Fibroblast of lung (primary cell): ENCODE data around the gene IKZF2. TPM values are rescaled to one million over a fixed set of nuclear protein-coding genes. Genes with fewer than 3 reads are reported as not detected.

Experiments
- DNase-seq, 2 donors: peaks; one replicate each; pipeline versions ENCODE4 v3.0.0 to v3.0.0-alpha.2; 2010; ENCODE audit warnings: low read depth in 2 of 2
- H2AFZ ChIP-seq: 2 replicates; pipeline ENCODE4 v1.5.1; 2012; ENCODE audit warnings: low read length, control low read depth, inconsistent platforms
- H3K27ac ChIP-seq: 2 replicates; pipeline ENCODE4 v1.5.1; 2011; ENCODE audit warnings: low read length, control low read depth; ENCODE audit not compliant: insufficient read depth
- H3K27me3 ChIP-seq: 2 replicates; pipeline ENCODE4 v1.5.1; 2011; ENCODE audit warnings: mild to moderate bottlenecking, low read length; ENCODE audit not compliant: control insufficient read depth, insufficient read depth
- H3K36me3 ChIP-seq: 2 replicates; pipeline ENCODE4 v1.5.1; 2011; ENCODE audit warnings: low read length; ENCODE audit not compliant: control insufficient read depth, insufficient read depth
- H3K4me1 ChIP-seq: 2 replicates; pipeline ENCODE4 v1.5.1; 2011; ENCODE audit warnings: low read length; ENCODE audit not compliant: control insufficient read depth, insufficient read depth; ENCODE audit errors: extremely low read depth
- H3K4me2 ChIP-seq: 2 replicates; pipeline ENCODE4 v1.5.1; 2011; ENCODE audit warnings: low read length, control low read depth; ENCODE audit not compliant: insufficient read depth; ENCODE audit errors: extremely low read depth
- H3K4me3 ChIP-seq, 4 experiments: fragments of 200-600 bp in 1 of 4; sonication (generic) in 1 of 4; replicated peaks in 1 of 4; 2 replicates each; pipeline ENCODE4 v1.5.1; 2011 to 2016; ENCODE audit warnings: low read length in 4 of 4, low read depth in 3 of 4, mild to moderate bottlenecking in 3 of 4, control low read depth in 2 of 4, inconsistent platforms in 1 of 4, mixed read lengths in 1 of 4; ENCODE audit not compliant: insufficient read depth in 1 of 4; ENCODE audit errors: control extremely low read depth in 1 of 4
- H3K79me2 ChIP-seq: 2 replicates; pipeline ENCODE4 v1.5.1; 2012; ENCODE audit warnings: mild to moderate bottlenecking, low read length, inconsistent platforms; ENCODE audit not compliant: control insufficient read depth, insufficient read depth
- H3K9ac ChIP-seq: 2 replicates; pipeline ENCODE4 v1.5.1; 2011; ENCODE audit warnings: mild to moderate bottlenecking, low read length, control low read depth; ENCODE audit not compliant: insufficient read depth
- H3K9me3 ChIP-seq: 2 replicates; pipeline ENCODE4 v1.5.1; 2012; ENCODE audit warnings: low read depth, low read length; ENCODE audit not compliant: control insufficient read depth, insufficient read depth
- H4K20me1 ChIP-seq: 2 replicates; pipeline ENCODE4 v1.5.1; 2011; ENCODE audit warnings: low read length; ENCODE audit not compliant: control insufficient read depth, insufficient read depth; ENCODE audit errors: extremely low read depth
- CTCF ChIP-seq, 2 donors: IDR thresholded peaks in 1 of 2; conservative IDR thresholded peaks in 1 of 2; 1 replicate in 1 of 2; 2 replicates in 1 of 2; pipeline ENCODE4 v1.5.1; 2011 to 2012; ENCODE audit warnings: low read length in 2 of 2, control low read depth in 1 of 2, inconsistent platforms in 1 of 2, low read depth in 1 of 2, mild to moderate bottlenecking in 1 of 2
- EZH2 ChIP-seq: IDR thresholded peaks from 2 replicates; pipeline ENCODE4 v1.5.1; 2012; ENCODE audit warnings: low read length, control low read depth, mild to moderate bottlenecking; ENCODE audit errors: missing control alignments
- polyA minus RNA-seq: library from RNA; depleted of rRNA, polyadenylated mRNA; stranded (reverse); fragments of >200 nt; gene quantifications from 2 replicates; pipeline ENCODE4 v1.2.3, GENCODE V29; 2011; ENCODE audit warnings: low replicate concordance
- polyA plus RNA-seq, 2 donors: library from polyadenylated mRNA; depleted of rRNA in 1 of 2; stranded (reverse) in 1 of 2; unstranded in 1 of 2; fragments of >200 nt; gene quantifications; 2 replicates each; pipeline ENCODE4 v1.2.1, GENCODE V29; 2011 to 2012; ENCODE audit warnings: missing spikeins in 1 of 2
- total RNA-seq: library from RNA; depleted of rRNA; stranded (reverse); fragments of >200 nt; gene quantifications from 2 replicates; pipeline ENCODE4 v1.2.1, GENCODE V29; 2014

Gene IKZF2
- total RNA-seq (8.2 and 17.2 TPM in 2 replicates), polyA plus RNA-seq (4.9 and 6.4 TPM in 2 replicates), polyA minus RNA-seq (4.9 and 12.6 TPM in 2 replicates)
- 2.7 and 2.8 TPM in 2 replicates for polyA plus RNA-seq (2012)

DNA sequence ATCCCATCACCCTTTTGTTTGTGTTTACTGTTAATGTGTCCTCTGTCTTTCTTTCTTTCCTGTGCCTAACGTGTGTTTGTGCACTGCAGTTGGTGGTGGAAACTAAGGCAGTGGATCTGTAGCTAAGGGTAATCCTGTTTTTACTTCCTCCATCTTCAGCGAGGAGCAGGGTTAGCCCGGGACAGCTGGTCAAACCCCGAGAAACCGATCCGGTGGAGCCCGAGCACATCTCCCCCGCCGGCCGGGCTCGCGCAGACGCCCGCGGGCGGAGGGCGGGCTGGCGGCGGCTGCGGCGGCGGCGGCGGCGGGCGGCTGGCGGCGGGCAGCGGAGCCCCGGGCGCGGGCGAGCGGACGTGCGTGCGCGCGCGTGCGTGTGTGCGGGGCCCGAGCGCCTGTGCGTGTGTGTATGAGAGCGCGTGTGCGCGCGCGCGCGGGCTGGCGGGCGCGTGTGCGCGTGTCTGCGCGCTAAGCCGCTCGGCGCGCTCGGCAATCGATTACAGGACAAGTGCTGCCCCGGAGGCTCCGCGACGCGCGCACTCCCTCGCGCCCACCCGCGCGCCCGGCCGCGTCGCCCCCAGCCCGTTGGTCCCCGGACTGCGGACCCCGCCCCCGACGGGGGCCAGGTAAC lies at the start of gene IKZF2:
TSS of gene IKZF2 (minus strand) at position 176 of the 628 bp plus-strand sequence. CDS start 2,983 bp downstream, outside the sequence.
- Histone ChIP-seq H3K36me3 (no peaks in the 10 kb centered on the region), H3K9me3 (no peaks in the 10 kb centered on the region), H2AFZ (peak within 1 kb of the TSS; percentile 92), H3K27me3 (no peaks in the 10 kb centered on the region), H3K4me1 (no peaks in the 10 kb centered on the region), H3K9ac (peak within 1 kb of the TSS; percentile 71), H3K4me2 (peak within 1 kb of the TSS; percentile 91), H3K27ac (peak within 1 kb of the TSS; percentile 70), H4K20me1 (no peaks in the 10 kb centered on the region), H3K79me2 (peaks cover 2% of the 10 kb centered on the region), H3K4me3 (peak within 1 kb of the TSS; percentile 72 to 93 (median 81))
- peak; percentile 90 to 96 for DNase-seq
- no peak for TF ChIP-seq EZH2
- no peak for TF ChIP-seq CTCF (conservative IDR thresholded peaks at IDR 0.05 in 1 of 2, IDR thresholded peaks at IDR 0.05 in 1 of 2; ENCODE audit: low read depth in 1 of 2, low read length in 2 of 2)

DNA sequence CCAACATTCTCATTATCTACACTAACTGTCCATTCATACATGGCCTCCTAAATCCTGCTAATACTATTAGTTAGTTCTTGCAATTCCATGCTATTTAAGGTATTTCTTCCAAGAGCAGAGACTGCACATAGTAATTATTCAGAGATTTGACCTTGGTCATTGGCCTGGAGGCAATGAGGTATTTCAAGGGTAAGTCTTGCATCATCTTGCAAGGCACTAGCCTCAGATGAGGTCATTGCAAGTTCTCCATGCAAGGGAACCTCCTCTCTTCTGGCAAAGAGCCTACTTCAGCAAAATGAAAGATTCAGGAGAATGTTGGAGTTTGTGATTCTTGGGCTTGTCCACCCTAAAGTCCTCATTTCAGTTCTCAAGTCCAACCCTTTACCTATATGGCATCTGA lies 48.5 kb upstream of the IKZF2 start:
- Histone ChIP-seq H4K20me1 (no peaks in the 10 kb centered on the region), H3K4me2 (no peak overlapping the region)
- peak; percentile 16 to 79 for DNase-seq

More for the DNA sequence above, 48.5 kb upstream of the IKZF2 start:
- H3K9me3 ChIP-seq = no peaks in the 10 kb centered on the region
- no peaks in the 10 kb centered on the region for H3K79me2 ChIP-seq
- no peaks in the 10 kb centered on the region for H3K36me3 ChIP-seq
- no peak for TF ChIP-seq EZH2
- no peak for TF ChIP-seq CTCF (conservative IDR thresholded peaks at IDR 0.05 in 1 of 2, IDR thresholded peaks at IDR 0.05 in 1 of 2; ENCODE audit: low read depth in 1 of 2, low read length in 2 of 2)
- no peak overlapping the region for H3K9ac ChIP-seq
- H3K4me1 ChIP-seq = no peaks in the 10 kb centered on the region
- no peak overlapping the region for H3K4me3 ChIP-seq
- H2AFZ ChIP-seq = no peak overlapping the region
- H3K27me3 ChIP-seq = no peaks in the 10 kb centered on the region
- no peak overlapping the region for H3K27ac ChIP-seq
